GM18870 (cell line): ENCODE results near the gene CP.
A peak's percentile ranks its signal among the peaks of the same experiment; 100 is the strongest.
"Not testable (repeated sequence)": the region's sequence is repeated elsewhere in the genome, so short reads cannot be mapped to it uniquely, and the experiment has no call there.

Source experiments
- ATAC-seq: cut with Tn5 transposase; IDR thresholded peaks from one replicate; pipeline ENCODE4 v1.9.1; 2021; ENCODE audit warnings: moderate library complexity; ENCODE audit not compliant: unreplicated experiment

The CP gene

DNA sequence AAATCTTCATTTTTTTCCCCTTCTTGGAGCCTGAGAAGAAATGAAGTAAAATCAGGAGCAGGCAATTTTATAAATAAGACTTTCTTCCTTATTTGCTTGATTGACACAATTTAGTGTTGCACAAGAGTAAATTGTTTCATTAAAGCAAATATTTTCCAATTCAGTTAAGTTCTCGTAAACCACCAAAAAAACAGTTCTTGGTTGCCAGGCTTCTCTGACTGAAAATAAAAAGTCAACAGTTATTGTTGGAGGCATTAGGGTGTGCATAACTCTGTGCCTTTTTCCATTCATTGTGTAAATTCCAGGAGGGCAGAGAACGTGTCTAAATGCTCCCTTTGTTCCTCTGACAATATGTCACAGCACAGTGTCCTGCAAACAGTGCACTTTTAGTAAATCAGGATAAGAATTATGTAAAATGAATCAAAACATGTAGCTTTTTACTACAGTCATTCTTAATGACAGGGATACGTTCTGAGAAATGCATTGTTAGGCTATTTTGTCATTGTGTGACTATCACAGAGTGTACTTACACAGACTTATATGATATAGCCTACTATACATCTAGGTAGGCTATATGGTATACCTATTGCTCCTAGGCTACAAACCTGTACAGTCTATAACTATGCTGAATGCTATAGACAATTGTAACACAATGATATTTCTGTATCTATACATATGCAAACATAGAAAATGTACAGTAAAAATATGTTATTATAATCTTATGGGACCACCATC, at the start of gene CP:
Gene CP, minus strand, starts transcription at position 47 of the 735 bp plus-strand sequence. Its CDS starts 37 bp downstream, at position 10.
- ATAC-seq = no peak

DNA sequence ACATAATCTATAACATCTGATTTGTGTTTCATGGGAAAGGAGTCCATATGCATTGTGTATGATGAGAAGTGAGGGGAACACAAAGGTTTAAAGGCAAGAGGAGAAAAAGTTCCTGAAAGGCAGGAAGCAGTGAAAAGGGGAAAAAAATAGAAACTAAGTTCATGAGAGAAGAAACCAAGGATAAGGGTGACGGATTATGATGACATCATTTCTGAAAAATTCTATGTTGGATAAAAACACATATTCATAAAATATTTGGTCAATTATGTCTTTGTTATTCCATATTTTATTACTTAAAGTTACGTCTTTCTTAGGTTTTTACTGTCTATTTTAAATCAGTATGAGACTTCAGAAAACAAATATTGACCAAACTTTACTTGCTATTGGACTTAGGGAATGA, 48.6 kb upstream of the CP start:
- no peak for ATAC-seq

DNA sequence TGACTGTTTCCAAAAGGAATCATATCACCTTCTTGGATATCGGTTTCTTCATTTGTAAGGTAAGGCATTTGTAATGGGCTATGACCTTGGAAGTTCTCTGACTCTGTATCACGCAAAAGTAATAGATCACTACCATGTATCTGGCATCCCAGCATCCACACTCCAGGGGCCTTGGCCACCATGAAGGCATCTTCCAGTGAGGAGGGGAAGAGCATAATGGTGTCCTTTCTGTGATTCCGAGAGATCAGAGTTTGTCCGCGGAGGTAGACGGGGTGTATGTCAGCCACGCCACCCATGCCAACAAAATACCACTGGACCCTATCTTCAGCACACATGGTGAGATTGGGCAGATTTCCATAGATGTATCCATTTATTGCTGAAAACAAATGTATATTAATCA, 48.1 kb upstream of the CP start:
- no peak for ATAC-seq

DNA sequence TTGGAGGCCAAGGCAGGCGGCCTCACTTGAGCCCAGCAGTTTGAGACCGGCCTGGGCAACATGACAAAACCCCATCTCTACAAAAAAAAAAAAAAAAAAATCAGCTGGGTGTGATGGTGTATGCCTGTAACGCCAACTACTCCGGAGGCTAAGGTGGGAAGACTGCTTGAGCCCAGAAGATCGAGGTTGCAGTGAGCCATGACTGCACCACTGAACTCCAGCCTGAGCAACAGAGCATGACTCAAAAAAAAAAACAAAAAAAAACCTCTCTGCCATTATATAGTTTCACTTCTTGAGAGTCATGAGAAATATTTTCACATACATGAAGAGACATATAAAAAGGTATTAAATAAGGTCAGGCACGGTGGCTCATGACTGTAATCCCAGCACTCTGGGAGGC, 45.9 kb upstream of the CP start:
- ATAC-seq = no peak

DNA sequence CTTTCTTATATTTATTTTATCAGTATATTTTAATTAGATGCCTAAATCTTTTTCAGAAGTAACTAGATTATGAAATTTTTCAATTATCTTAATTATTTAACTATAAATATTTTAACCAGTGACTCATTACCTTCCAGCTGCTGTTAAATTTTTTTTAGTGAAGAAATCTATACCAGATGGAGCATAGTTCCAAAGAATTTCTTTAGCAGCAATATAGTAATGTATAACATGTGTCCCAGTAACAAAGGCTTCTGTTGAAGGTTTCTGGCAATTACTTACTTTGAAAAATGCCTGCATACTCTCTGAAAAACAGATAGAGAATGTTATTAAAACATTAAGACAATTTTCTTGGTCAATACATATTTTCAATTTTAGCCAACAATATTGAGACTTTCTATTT, 45.1 kb upstream of the CP start:
- no peak for ATAC-seq

DNA sequence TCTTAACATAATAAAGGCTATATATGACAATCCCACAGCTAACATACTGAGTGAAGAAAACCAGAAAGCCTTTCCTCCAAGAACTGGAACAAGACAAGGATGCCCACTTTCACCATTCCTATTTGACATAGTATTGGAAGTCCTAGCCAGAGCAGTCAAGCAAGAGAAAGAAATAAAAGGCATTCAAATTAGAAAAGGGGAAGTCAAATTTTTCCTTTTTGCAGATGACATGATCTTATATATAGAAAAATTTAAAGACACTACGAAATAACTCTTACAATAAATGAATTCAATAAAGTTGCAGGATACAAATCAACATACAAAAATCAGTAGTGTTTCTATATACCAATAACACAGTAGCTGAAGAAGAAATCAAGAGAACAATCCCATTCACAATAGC, 42.2 kb upstream of the CP start:
- no peak for ATAC-seq

DNA sequence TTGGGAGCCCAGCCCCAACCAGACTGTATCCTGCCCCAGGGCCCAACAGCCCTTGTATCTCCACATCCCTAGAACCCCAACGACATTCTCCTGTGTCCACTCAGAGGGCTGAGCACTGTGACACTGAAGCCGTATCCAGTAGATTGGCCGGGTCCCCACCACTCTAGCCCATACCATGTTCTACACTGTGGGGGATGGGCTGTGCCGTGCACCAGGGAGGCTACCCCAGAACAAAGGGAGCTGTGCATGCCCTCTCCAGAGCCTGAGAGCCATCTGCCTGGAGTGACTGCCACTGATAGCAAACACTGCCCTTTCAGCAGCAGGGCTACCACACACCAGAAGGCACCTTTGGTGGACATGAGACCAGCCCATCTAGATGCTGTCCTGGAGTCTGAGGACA, 37.1 kb upstream of the CP start:
- ATAC-seq = no peak

DNA sequence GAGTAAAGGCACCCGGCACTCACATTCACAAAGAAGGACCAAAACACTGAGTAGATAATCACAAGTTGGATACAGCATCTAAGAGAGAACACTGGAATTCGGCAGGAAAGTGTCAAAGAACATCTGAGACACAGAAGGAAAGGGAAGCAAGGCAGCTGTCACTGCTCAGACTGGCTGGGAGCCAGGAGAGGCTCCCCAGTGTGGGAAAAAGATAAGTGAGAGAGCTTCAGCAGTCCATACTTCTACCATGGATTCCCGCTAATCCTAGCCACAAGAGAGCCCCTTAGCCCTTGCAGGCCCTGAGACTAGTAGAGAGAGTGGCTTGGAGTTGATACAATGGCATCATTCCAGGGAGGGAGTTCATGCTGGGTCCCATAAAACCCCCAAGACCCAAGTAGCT, 36.7 kb upstream of the CP start:
- ATAC-seq = no peak

DNA sequence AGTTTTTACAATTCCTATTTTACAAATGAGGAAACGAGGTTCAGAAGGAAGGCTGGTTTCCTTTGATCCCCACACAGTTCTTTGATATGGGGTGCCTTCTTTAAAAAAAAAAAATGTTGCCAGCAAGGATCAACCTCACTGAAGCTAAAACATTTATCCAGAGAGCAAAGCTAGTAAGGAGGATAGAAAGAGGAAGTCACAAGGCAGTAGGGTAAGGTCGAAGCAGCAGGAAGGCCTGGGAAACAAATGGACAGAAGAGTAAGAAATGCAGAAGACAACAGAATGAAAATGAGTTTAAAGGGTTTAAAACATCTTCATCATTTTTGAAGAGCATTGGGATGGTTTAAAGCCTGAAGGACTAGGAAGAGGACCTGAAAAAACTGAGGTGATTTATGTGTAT, 30.6 kb upstream of the CP start:
- no peak for ATAC-seq

DNA sequence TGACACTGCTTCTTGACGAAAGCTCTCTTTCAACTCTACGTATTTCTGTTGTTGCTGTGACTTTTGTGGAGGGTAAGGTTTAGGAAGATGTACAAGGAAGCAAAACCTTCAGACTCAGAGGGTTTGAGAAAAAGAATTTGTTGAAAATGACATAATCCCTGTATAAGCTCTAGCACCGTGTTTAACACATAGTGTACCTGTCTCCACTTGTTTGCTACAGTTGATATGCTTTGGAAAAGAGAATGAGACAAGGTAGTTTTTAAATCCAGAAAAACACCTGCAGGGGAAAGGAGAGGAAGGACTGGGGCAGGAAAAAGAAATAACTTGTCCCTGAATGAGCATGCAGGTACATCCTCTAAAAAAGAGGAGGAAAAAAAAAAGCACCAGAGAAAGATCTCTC, 29.6 kb upstream of the CP start:
- ATAC-seq = no peak

DNA sequence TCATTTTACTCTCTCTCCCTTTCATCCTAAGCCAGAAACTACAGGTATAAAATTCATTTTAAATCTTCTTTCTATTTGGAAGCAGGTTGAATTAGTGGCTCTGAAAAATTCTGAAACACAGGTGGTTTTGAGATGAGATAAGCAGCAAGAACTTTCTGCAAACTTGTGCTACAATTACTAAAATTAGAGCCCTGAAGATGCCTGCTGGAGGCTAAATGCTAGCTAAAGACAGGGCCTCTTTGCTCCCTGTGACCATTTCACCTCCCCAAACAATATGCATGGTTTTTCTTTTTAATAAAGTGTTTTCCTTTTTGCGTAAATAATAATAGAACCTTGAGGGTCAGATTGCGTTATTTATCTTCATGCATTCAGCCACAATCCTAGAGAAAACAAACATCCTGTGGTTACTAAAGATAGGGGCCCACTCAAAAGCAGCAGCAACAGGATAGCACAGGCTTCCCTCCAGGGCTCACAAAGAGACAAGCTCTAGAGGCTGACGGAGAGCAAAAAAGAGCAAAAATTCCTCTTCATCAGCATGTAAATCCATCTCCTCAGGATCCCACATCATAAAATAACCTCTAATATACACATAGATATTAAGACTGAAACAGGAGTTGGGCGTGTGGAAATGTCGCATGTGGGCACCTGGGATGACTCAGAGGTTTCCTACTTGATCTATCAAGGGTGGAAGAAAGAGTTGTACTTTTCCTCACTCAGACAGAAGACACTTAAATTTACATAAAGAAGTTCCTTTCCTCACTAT, 26.5 kb upstream of the CP start:
- peak; percentile 71 for ATAC-seq

DNA sequence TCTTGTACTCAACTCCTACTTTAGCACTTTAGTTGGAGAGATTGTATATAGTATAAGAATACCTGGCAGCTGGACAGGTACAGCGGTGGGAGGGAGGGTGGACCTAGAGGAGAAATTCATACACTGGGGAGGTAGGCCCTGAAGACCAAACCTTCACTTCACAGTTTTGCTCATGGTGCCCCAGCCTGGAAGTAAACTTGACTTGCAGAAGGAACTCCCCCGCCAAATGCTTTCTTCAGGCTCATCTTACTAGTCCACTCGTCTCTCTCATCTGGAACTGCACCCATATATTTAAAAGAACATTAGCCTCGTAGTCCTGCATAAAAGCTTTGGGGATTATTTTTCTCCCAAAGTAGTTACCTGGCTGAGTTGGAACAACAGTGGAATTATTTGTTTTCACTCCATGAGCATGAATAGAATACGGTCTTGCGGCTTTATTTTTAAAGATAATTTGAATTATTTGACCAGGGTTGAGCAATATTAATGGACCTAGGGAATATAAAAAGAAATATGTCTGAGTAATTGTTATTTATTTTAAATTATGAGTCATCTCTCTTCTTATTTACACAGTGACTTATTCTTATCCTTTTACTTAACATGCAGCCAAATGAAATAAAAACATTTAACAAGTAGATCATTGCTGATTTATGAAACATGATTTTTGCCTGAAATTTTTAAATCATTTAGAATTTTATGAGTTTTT, 25.5 kb upstream of the CP start:
- ATAC-seq = no peak

DNA sequence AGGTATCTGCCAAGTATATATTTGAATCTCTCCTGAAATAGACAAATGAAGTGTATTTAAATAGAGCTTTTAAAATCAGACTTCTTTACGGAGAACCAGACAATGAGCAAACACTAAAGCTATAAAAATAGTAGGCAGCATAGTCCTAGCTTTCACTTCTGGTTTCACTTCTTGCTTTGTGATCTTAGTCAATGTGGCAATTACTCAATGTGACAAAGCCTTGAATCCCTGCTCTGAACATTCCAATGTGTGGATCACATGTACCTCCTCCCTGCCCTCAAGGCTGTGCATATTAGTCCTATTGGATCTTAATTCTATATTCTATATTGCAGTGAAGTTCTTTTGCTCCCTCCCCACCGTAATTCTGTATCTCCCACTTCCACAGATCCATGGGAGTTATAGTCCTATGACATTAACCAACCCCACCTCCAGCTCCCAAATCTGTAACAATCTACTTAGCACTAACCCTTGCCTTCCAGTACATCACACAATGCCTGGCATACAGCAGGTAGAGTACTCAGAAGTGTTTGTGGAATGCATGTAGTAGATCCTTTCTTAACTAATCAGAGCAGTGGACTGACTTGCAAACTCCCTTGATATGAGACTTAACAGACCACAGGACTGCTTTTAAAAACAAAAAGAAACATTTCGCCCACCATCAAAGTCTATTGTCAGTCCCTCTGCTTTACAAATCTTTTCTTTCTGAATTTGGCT, 24.3 kb upstream of the CP start:
- peak; percentile 87 for ATAC-seq

DNA sequence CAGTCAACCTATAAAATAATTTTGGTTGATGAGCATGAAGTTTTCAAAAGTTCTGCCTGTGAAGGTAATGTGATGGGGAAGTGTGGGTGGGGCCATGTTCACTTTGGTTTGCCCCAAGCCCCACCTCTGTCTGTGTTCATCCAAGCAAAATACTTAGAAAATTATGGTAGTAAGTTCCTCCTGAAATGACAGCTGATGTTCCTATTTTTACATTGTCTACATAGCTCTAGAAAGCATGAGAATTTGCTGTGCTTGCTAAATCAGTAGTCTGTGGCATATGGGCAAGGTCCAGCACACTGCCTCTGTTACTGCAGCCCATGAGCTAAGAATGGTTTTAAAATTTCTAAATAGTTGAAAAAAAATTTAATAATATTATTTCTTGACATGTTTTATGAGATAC, 21.9 kb upstream of the CP start:
- peak; percentile 34 for ATAC-seq

DNA sequence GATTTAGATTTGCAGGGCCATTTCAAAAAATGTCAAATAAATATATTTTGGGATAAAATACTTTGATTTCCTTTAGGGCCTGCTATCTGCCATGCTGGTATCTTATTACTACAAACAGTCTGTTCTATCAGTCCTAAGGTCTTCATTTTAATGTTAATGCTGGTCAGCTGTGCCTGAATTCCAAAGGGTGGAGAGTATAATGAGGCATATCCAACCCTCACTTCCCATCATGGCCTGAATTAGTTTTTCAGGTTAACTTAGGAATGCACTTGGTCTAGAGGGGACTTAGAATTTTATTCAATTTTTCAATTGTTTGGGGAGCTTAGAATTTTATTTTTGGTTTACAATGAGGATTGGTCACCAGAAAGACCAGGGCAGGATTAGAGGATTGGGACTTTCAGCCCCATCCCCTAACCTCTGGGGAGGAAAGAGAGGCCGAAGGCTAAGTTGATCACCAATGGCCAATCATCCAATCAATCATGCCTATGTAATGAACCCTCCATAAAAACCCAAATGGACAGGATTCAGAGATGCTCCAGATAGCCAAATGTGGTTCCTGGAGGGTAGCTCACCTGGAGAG, 17.8 kb upstream of the CP start:
- no peak for ATAC-seq

DNA sequence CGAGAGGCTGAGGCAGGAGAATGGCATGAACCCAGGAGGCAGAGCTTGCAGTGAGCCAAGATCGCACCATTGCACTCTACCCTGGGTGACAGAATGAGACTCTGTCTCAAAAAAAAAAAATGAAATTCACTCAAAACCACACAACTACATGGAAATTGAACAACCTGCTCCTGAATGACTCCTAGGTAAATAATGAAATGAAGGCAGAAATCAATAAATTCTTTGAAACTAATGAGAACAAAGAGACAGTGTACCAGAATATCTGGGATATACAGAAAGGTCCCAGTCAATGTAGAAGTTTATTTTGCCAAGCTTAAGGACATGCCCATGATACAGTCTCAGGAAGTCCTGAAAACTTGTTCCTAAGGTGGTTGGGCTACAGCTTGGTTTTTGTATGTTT, 16.6 kb upstream of the CP start:
- ATAC-seq = not testable (repeated sequence)

DNA sequence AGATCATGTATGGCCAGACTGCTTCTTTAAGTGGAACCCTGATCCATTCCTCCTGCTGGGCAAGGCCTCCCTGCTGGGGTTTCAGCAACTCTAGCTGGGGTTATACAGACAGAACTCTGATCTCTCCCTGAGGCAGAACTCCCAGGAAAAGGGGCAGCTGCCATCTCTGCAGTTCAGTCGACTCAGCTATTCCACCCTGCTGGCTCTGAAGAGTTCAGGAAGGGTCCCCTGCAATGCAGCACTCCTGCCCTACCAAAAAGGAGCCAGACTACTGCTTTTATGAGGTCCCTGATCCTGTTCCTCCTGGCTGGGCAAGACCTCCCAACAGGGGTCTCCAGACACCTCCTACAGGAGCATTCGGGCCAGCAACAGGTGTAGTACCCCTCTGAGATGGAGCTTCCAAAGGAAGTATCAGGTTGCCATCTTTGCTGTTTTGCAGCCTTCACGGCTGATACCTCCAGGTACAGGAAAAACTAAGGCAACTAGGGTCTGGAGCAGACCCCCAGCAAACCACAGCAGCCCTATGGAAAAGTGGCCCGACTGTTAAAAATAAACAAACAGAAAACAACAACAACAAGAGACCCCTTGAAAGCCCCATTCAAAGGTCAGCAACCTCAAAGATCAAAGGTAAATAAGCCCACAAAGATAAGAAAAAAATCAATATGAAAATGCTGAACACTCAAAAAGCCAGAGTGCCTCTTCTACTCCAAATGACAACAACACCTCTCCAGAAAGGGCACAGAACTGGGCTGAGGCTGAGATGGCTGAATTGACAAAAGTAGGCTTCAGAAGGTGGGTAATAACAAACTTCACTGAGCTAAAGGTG, 14.2 kb upstream of the CP start:
- ATAC-seq = no peak

DNA sequence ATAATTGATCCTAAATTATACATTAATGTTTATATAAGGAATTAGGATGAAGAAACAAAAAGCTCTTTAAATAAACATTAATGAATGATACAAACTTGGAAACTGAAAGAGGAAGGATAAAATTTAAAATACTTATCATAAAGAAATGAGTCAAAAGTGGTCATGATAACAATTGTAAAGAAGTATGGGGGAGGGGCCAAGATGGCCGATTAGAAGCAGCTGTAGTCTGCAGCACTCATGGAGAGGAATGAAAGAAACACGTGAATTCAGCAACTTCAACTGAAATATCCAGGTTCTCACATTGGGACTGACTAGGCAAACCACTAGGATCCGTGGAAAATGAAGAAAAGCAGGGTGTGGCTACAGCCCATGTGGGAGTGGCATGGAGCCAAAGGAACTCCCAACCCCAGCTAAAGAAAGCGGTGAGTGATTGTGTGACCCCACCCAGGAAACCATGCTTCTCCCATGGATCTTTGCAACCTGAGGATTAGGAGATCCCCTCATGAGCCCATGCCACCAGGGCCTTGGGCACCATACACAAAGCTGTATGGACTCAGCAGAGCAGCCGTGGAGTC, 13.1 kb upstream of the CP start:
- no peak for ATAC-seq

DNA sequence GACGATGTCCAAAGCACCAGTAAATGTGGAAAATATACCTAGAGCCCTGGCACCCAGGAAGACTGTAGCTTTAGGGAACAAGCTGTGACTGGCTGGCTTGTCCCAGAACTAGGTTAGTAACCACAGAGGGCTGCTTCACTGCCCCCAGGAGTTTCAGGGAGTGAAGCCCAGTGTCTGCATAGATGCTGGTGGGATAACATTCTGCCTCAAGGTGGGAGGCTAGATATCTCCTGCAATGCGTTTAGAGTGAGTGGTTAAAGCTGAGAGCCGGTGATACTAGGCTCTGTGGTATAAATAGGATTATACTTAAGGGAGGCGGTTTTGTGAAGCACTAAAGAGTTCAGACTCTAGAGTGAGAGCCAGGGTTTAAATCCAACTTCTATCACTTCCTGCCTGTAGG, 11.7 kb upstream of the CP start:
- no peak for ATAC-seq

DNA sequence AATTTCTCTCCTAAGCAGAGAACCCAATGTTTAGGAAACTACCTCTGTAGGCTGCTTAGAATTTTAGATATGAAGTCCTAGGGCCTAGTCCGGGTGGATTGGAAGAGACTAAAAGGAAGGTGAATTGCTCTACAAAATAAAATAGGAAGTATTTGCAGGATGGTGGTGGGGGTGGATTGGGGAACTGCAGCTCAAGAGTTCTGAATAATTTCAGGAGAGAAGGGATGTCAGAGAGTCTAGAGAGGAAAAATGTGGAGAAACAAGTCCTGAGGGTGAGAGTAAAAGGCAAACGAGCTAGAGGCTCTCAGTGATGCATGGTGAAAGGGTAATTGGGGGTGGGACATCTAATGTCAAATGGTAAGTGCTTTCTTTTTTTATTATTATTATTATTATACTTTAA, 10.2 kb upstream of the CP start:
- no peak for ATAC-seq
